GM18502 (cell line): ENCODE data around the gene MMP1.
A peak's percentile ranks its signal among the peaks of the same experiment; 100 is the strongest.

Source experiments
- ATAC-seq: cut with Tn5 transposase; IDR thresholded peaks from one replicate; pipeline ENCODE4 v1.9.1; 2021; ENCODE audit warnings: mild to moderate bottlenecking; ENCODE audit not compliant: unreplicated experiment, poor library complexity

MMP1 gene

DNA sequence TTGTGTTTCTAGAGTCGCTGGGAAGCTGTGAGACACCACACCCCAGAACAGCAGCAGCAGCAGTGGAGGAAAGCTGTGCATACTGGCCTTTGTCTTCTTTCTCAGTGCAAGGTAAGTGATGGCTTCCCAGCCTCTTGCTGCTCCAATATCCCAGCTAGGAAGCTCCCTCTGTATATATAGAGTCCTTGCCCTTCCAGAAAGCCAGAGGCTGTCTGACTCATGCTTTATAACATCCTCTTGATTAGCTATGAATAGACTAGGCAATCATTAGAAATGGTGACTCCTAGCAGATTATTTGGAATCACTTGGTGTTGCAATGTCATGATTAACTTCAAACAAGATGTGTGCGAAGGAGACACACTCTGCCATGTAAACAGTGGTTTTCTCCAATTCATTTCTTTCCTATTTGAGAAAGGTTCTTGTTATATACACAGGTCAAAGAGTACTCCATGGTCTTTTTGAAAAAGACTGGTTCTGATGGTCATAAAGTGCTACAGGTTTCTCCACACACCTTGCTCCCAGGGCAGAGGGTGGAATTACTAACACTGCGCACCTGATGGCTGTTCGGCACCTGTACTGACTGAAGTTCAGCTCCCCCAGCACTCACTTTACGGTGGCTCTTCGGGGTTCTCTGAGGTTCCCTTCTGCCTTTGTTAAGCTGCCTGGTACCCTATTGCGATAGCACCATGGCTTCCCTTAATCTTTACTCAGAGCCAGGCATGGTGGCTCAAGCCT is at the start of gene MMP1:
Gene MMP1 (minus strand): TSS at position 149 of the 735 bp plus-strand sequence. CDS start 68 bp downstream, at position 81.
- no peak for ATAC-seq

DNA sequence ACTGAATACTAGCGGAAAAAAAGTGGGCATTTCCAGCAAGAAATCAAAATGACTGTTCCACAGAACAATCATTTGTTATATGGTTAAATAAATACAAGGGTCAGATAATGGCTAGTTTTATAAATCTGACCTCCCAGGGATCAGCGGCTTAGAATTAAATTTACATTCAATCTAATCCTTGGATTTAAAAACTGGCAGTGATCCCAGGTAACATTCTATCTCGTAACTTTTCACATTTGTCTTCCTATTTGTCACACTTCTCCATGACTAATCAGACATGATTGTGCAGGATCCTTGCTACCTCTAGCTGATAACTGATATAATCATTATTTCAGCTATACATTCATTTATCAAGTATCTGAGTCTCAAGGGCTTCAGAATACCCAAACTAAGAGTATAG is 48.3 kb upstream of the MMP1 start:
- no peak for ATAC-seq

DNA sequence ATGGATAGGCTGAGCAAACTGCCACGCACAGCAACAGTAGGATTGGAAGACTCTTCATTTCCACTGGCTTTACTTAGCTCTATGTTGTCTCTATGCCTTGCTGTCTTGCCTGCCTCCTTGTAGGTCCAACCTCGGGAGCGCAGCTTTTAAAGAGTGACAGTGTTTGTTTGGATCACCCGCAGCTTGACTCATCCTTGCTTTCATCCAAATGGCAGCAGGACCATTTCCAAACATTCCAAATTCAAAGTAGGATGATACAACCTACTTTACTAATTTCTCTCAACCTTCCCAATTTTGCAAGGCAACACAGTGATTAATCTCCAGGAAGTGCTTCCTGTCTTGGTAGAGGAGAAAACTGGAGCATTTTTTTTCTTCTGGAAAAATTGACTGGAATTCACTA is 45.5 kb upstream of the MMP1 start, which contains the start of gene MMP3:
Gene MMP3 (minus strand): TSS at position 121 of the 400 bp plus-strand sequence. CDS start 63 bp downstream, at position 58.
- no peak for ATAC-seq

DNA sequence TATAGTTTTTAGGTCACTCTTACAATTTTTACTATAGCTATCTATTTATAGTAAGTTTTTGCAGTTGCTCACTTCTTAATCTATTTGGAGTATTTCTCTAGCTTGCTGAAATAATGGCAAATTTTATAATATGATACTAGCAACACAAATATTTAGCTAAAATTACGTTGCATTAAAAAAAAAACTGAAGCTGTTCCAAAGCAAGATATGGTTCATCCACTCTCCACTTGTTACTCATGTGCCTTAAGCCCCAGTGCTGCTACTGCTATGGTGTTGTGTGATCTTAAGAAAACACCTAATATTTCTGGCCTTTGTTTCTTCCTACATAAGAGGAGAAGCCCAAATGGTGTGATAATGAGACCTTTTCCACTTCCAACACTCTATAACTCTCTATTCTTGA is 45.0 kb upstream of the MMP1 start:
- ATAC-seq, result no peak

DNA sequence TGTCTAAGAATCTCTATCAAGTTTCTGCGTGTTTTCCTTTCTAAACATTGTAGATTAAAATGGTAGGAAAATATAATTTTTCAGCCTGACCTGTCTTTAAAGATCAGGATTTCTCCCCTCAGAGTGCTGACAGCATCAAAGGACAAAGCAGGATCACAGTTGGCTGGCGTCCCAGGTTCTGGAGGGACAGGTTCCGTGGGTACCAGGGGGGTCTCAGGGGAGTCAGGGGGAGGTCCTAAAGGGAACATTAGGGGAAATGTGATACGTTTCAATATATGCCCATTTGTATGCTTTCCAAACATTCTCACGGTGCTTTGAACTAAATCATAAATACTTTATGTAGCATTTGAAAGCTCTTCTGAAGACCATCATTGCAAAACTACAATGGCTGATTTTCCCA is 42.1 kb upstream of the MMP1 start:
- ATAC-seq, result no peak

DNA sequence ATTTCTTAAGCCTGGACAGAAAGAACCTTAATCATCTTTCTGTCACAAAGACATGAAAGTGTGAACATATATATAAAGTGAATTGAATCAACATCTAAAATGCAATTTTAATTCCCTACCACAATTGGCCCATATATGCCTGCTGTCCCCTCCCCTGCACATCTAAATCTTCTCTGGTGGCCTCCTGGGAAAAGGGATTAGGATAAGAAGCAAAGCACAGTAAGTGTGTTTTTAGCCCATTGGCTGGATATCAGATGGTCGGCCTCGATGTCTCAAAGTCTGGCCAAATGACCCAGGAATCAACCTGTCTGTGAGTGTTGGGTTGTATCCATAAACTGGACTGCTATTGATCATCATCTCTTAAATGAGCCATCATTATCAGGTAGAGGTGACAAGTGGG is 39.7 kb upstream of the MMP1 start:
- ATAC-seq, result no peak

DNA sequence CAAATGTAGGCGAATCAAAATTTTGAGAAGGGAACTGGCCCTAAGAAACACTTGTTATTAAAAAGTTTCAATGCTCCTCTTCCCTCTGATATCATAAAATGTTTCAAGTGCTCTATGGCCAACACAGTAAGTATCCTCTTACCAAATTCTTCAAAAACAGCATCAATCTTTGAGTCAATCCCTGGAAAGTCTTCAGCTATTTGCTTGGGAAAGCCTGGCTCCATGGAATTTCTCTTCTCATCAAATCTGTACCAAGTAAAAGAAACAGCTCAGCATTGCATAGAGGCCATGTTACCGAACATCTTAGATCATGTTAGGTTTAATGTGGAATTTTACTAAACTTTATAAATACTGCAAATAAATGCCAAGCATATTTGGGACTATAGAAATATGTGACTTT is 39.2 kb upstream of the MMP1 start:
- no peak for ATAC-seq

DNA sequence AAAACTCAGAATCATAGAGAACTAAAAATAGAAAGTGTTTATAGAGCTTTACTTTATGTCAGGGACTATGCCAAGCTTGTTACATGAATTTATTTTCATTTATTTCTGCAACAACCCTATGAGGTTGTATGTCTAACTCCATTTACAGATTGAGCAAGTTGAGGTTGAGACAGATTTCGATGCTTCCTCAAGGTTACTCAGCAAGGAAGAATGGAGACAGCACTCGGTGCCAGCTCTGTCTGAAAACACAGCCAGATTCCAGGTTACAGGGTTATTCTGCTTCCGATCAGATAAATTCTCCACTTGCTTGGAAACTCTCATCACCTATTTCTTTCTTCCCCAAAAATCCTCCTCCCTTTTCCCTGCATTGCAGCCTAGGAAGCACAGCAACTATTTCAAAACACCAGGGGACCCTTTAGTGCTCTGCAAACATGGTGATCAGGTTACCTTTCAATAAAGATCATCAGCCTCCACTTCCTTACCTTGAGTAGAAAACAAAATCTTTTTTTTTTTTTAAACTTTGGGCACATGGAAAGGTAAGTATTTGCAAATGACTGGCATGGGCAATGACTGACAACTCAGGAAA is 38.4 kb upstream of the MMP1 start:
- no peak for ATAC-seq

DNA sequence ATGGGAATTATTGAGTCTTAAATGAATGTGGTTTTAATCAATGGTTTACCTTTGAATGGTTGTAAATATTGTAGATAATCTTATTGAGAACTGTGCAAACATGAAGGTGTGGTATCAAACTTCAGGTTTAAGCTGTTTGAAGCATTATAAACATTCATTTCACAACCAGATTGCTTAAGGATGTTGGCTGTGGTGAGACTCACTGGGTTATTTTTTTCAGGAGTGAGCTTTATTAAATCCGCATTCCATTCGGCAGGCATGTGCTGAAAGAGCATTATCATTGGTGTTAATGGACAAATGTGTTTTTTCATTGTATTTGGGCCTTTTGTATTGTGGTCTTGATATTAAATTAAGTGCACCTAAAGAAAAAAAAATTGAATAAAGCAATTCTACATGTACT is 35.8 kb upstream of the MMP1 start:
- ATAC-seq, result no peak

DNA sequence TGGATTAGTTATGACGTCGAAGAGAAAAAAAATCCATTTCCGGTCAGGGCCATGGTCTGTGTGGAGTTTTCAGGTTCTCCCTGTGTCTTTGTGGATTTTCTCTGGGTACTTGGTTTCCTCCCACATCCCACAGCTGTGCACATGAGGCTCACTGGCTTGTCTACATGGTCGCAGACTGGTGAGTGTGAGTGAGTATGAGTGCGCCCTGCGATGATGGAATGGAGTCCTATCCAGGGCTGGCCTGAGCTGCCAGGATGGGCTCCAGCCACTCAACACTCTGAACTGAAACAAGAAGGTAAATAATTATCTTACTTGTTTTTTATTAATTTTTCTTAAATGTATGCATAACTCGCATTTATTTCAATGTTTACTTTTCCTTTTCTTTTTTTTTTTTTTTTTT is 34.7 kb upstream of the MMP1 start:
- ATAC-seq, result no peak

DNA sequence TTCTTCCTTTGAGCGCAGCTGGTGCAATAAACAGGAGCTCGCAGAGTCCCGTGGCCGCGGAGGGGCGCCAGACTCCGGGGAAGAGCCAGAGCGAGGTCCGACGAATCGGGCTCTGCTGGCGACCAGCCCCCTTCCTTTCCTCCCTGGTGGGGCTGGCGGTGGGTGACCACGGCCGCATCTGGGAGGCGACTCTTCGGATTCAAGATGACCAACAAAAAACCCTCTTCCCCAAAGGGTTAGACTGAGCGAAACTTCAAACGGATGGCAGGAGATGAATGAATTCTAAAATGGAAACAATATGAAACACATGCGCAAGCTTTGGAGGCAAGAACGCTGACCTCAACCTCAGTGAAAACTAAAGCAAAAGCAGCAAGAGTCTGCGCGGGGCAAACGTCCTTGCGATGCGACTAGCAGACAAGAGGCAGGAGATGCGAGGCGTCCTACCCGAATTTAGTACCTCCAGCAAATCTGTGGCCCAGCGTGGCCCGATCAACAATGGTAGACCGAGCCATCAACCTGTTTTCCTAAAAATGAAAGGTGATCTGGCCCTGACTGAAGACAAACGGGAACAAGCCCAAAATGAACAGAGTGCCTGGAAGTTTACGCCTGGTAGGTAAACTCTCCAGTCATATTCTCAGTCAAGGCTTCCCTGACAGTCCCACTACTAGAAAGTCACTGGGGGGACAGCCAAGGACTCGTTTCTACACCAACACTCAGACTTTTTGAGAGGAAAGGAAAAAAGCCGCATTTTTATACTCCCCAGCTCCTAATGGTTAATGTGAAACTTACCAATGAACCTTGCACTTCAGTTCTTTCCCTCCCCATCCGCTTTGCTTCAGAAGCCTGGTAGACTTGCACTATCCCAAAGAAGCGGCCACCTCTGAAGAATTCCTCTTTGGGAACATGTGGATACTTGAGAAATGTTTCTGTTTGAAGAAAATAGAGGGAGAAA is 33.8 kb upstream of the MMP1 start:
- peak; percentile 56 for ATAC-seq

DNA sequence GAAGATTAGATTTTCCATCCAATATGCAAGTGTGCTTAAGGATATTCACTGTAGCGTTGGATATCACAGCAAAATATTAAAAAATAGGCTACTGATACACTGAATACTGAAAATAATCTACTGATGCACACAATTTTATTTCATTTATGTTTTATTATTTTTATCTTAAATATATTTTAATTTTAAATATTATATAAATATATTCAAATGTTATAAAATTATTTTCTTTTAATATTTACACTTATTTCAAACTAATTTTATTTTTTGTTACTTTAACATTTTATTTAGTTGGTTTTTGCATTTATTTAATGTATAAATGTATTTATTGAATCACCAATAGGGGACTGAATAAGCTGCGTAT is 33.1 kb upstream of the MMP1 start:
- ATAC-seq, result no peak

DNA sequence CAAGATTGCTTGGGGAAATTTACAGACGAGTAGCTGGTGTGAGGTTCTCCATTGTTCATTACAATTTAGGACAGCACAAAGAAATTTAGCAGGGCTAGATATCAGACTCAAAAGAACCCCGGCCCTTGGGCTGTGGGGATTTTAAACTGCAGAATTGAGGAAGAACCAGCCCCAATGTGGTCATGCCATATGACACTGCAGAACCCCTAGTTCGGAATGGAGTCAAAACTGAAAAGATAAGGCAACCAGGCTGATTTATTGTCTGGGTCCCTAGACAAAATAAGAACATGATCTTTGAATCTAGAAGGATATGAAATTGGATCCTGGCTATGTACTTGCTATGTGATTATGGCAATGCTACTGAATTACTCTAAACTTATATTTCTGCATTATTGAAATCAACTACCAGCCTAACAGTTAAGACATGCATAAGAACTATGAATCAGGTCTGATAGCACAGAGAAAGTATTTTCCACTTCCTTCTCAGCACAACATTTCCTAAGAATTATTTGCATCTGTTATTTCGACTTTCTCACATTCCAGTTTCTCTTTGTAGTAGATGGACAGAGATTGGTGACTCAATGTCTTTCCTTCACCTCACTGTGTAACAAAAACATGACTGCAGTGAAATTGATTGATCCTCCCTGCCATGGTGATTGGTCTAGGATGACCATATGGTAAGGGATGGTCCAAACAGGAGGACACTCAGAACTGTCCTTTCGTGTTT is 32.2 kb upstream of the MMP1 start:
- ATAC-seq, result no peak

DNA sequence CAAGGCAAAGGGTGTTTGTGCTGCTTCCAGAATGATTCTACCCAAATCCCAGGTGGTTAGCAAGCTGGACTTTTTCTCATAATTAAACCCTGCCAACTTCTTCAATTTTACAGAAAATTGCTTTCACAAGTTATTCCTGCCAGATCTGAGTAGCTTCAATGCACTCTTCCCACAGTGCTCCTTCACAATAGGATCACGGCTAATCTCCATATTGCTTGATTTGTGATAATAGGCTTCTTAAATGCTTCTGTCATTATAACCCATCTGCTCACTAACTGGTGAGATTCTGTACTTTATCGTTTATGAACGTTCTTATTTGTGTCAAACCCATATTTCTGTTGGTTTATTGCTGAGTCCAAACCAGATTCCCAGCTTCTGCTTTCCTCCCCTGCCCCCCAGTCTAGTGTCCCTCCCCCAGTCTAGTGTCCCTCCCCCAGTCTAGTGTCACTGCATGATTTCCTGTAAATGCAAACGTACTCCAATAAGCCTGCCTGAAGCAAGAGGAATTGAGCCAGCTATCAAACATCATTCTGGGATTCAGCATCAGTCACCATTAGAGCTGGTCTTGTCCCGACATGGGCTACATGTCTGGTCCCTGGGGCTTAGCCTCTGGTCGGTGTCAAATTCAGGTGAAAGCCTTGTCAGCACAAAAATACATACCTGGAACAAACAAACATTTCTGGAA is 31.5 kb upstream of the MMP1 start:
- no peak for ATAC-seq

DNA sequence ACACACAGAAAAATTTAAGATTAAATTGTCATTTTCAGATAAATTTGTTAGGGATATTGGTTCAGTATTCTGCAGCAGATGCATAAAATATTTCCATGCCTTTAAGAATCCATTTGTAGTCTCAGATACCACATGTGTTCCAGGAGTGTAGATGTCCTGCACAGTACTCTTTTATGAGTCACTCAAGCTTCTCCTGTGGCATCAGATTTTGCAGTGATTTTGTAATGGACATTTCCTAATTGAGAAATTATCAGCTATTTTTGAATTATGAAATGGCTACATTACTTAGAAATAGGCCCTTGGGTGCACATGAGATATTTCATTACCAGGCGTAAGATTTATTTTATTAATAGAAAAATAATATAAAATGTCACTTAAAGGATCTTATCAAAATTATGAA is 26.6 kb upstream of the MMP1 start:
- ATAC-seq, result no peak

DNA sequence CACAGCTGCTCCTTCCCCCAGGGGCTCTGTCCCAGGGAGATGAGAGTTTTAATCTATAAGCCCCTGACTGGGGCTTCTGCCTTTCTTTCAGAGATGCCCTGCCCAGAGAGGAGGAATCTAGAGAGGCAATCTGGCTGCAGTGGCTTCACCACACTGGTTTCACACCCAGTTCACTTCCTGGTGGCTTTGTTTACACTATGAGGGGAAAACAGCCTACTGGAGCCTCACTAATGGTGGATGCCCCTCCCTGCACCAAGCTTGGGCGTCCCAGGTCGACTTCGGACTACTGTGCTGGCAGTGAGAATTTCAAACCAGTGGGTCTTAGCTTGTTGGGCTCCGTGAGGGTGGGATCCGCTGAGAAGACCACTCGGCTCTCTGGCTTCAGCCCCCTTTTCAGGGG is 21.5 kb upstream of the MMP1 start:
- ATAC-seq, result no peak

DNA sequence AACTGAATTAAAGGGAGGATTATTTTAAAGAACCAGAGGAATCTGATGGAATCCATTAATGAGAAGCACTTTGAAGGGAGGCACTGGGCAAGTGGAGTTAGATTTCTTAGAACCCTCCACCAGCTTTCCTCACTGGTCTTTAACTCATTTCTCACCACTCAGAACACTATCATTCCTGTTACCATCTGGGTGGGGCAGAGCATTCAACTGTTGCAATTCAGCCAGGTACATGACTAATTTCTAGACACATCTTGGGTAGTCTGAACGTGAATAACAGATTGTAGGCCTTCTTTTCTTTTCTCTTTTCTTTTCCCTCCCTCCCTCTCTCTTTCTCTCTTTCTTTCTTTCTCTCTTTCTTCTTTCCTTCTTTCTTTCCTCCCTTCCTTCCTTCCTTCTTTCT is 15.5 kb upstream of the MMP1 start:
- no peak for ATAC-seq

DNA sequence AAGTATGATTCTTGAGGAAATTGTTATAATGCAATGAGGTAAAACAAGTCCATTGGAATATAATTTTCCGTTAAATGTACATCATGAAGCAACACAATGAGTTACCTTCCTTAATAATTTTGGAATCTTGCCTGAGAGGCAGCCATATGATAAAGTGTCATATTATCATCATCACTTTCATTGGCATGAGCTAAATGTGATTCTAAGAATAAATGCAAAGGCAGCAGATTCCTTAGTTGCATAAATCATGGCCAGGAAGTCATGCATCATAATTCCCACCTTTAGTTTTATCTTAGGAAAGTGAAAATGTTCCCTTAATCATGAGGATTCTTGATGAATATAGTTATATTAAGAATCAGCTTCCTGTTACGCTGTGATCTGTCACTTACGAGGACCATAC is 14.2 kb upstream of the MMP1 start:
- no peak for ATAC-seq

DNA sequence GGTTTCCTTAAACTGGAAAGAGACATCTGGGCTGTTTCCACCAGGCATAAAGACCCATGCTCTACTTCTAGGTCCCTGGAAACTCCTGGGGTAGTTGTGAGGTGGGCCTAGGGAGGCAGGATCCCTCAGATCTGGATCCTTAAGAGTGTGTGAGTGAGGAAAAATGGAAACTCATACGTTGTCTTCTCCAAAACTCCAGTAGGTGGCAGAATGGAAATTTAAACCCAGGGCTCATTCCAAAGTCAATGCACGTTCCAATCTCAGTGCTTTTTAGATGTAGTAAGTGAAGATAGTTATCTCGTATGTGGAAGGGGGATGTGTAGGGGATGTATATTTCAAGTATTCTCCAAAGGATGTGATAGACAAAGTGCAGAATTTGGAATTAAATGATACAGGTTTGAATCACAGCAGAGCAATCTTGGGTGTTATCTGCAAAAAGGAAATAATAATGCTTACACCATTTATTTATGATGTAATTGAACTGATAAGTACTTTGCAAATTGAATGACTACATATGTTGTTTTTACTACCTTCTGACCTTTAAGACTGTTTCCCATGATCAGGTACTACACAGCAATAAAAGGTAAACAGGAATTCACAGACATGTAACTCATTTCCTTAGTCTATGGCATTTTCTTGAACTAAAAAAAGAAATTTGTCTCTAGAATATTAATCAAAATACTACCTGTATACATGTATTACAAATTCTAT is 13.1 kb upstream of the MMP1 start:
- no peak for ATAC-seq
